Measurements from ENCODE around the gene SLC48A1. TPM values are rescaled to one million over a fixed set of nuclear protein-coding genes. Genes with fewer than 3 reads are reported as not detected.

SLC48A1 gene
- total and polyA plus RNA-seq, 2 donors (not counting 3 experiments of a cell fraction or from before 2014, with no cell fraction given), result 17.3 to 20.3 TPM

DNA sequence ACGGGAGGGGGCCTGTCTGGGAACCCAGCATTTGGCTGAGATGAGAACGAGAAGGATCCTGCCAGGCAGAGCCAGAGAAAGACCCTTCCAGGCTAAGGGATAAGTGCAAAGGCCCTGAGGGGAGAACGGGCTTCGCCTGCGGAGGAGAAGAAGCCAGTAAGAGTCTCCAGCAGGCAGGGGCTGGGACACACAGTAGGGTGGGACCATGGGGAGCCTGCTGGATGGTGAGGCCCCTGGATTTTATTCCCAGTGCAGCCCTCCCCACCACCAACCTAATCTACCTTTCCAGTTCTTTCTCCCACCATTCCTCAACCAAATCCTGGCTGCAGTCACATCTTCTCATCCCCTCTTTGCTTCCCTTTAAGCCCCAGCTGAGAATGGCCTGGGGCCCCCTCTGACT is 27.0 kb upstream of the SLC48A1 start:
- TF ChIP-seq JUN (IDR thresholded peaks at IDR 0.05; ENCODE audit: borderline replicate concordance, insufficient read depth, insufficient read length, low read depth), result no peak
- no peak for TF ChIP-seq POLR2A (IDR thresholded peaks at IDR 0.05; ENCODE audit: low read depth, low read length)
- TF ChIP-seq EZH2 (IDR thresholded peaks at IDR 0.05; ENCODE audit: borderline replicate concordance, low read depth, low read length, severe bottlenecking), result no peak
- no peak for TF ChIP-seq FOS (IDR thresholded peaks at IDR 0.05; ENCODE audit: borderline replicate concordance, insufficient read depth, low read length)
- TF ChIP-seq POLR2AphosphoS5 (IDR thresholded peaks at IDR 0.05; ENCODE audit: insufficient read depth, low read depth, low read length), result no peak
- TF ChIP-seq CTCF (IDR thresholded peaks at IDR 0.05; ENCODE audit: extremely low read depth in 1 of 2, insufficient read depth in 1 of 2, low read depth in 1 of 2, low read length in 2 of 2), result no peak
- TF ChIP-seq GATA2 (IDR thresholded peaks at IDR 0.05; ENCODE audit: insufficient read depth, insufficient read length, low read depth, low read length), result no peak
- TF ChIP-seq MAX (IDR thresholded peaks at IDR 0.05; ENCODE audit: insufficient read depth, insufficient read length), result no peak
- no peak for TF ChIP-seq MYC (IDR thresholded peaks at IDR 0.05; ENCODE audit: low read depth, low read length)
- Histone ChIP-seq H3K4me1 (ENCODE audit: control insufficient read depth, extremely low read depth, insufficient read depth, low read length) (peaks cover 7% of the 10 kb centered on the region), H3K27me3 (ENCODE audit: control insufficient read depth in 2 of 2, insufficient read depth in 2 of 2, low read length in 2 of 2) (no peaks in the 10 kb centered on the region), H3K9me3 (replicated peaks; ENCODE audit: control insufficient read depth, insufficient read depth, low read length) (no peaks in the 10 kb centered on the region), H3K27ac (ENCODE audit: insufficient read depth, low read depth, low read length) (no peak overlapping the region), H4K20me1 (replicated peaks; ENCODE audit: control insufficient read depth, extremely low read depth, insufficient read depth, low read length) (no peaks in the 10 kb centered on the region), H2AFZ (ENCODE audit: low read depth, low read length) (no peak overlapping the region), H3K9ac (replicated peaks; ENCODE audit: extremely low read depth, insufficient read depth, low read length) (no peak overlapping the region), H3K4me2 (ENCODE audit: insufficient read depth, low read length) (no peak overlapping the region), H3K36me3 (ENCODE audit: control insufficient read depth in 2 of 2, extremely low read depth in 1 of 2, insufficient read depth in 2 of 2, low read length in 2 of 2) (peaks cover 6 to 47% of the 10 kb centered on the region in 2 experiments), H3K79me2 (ENCODE audit: control insufficient read depth, insufficient read depth, low read length) (no peaks in the 10 kb centered on the region), H3K4me3 (replicated peaks in 1 of 3; ENCODE audit: insufficient read depth in 1 of 3, low read depth in 1 of 3, low read length in 3 of 3) (no peak overlapping the region), H3K9me1 (replicated peaks; ENCODE audit: control insufficient read depth, extremely low read depth, insufficient read depth, low read length) (no peaks in the 10 kb centered on the region)
- intact Hi-C loops (cut with micrococcal nuclease), result no loop called here
- FAIRE-seq (no peak), DNase-seq (ENCODE audit: low read depth, low spot score) (no peak)
- ChIA-PET POLR2A (no interaction called here), CTCF (interaction anchor here (1.0 to 6.7 kb wide), 2 partner anchors 11 to 21 kb away, joined by 6 to 191 read pairs; partner anchors contain the start of gene RAPGEF3)
- dilution Hi-C loops (cut with MboI; ENCODE audit: extremely low pct_ligation_motif_present, low sequenced_read_pairs), result no loop called here
- no TSS peak for BruUV-seq (replicated peaks)

Measured in endothelial cell of umbilical vein (primary cell).